ENCODE data around the gene MX2. TPM values are rescaled to one million over a fixed set of nuclear protein-coding genes. Genes with fewer than 3 reads are reported as not detected.

MX2 gene
- total RNA-seq, 1 donor from 2014 or later, result 0.59 TPM

DNA sequence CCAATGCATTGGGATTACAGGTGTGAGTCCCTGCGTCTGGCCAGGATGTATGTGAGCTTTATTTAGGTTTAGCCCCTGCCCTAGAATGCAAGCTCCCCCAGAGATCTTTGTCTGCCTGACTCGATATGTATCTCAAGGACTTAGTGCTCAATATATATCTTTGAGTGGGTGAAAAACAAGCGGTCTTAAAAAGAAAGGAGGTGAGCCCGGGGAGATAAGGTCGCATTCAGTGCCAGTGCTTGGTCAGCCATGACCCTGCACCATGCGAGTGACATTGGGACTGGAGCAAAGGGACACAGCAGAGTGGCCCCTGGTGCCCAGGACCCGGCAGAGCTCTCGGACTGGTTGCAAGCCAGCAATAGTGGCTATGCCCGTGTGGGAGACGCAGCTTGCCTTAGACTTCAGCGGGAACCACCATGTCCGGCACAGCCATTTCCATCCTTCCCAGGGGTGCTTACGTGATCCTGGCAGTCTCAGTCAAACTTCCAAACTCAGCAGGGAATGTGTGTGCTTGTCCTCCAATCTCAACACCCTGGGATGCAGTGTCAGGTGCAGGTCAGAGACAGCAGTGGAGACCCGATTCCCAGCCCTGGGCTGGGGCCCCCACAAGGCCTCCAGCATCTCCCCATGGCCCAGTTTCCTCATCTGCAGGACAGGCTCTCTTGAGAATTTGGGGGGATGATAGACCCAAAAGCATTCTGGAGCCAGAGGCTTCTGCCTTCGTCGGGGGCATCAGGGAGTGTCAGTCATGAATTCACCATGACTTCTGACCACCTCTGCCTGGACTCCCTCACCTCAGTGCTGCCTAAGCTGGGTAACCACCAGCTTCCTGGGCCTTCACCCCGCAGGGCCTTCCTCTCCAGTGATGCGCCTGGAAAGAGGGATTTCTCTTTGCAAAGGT lies 1.8 kb downstream of the MX2 start:
- no peak for DNase-seq (ENCODE audit: low read depth, low spot score)

DNA sequence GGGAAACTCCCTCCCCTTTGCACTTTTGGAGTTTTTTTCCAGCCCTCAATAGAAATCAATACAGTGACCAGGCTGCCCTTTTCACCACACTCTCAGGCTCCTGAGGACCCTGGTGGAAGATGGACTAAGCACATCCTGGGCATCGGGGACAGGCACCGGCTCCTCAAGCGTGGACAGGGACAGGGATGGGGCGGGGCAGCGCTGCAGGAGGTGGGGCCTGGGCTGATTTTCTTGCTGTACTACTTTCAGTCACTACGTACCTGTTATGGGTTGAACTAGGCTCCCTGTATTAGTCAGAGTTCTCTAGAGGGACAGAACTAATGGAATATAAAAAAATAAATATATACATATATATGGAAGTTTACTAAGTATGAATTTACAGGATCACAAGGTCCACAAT lies 2.5 kb downstream of the MX2 start:
- DNase-seq (ENCODE audit: low read depth, low spot score), result no peak

DNA sequence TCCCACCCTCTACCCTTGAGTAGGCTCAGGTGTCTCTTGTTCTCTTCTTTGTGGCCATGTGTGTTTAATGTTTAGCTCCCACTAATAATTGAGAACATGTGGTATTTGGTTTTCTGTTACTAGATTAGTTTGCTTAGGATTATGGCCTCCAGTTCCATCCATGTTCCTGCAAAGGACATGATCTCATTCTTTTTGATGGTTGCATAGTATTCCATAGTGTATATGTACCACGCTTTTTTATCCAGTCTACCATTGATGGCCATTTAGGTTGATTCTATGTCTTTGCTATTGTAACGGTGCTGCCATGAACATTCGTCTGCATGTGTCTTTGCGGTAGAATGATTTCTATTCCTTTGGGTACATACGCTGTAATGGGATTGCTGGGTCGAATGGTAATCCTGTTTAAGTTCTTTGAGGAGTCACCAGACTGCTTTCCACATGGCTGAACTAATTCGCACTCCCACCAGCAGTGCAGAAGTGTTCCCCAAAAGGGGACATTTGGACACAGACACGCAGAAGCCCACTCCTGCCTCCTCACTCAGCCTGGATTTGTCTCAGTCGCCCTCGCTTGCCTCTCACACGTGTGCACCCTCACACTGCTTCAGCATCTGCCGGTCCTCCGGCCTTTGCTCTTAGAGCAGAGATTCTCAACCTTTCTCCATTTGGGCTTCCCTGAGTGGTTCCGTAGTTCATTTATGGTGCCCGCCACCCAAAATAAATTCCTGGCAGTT lies 3.7 kb downstream of the MX2 start:
- DNase-seq (ENCODE audit: low read depth, low spot score), result no peak

DNA sequence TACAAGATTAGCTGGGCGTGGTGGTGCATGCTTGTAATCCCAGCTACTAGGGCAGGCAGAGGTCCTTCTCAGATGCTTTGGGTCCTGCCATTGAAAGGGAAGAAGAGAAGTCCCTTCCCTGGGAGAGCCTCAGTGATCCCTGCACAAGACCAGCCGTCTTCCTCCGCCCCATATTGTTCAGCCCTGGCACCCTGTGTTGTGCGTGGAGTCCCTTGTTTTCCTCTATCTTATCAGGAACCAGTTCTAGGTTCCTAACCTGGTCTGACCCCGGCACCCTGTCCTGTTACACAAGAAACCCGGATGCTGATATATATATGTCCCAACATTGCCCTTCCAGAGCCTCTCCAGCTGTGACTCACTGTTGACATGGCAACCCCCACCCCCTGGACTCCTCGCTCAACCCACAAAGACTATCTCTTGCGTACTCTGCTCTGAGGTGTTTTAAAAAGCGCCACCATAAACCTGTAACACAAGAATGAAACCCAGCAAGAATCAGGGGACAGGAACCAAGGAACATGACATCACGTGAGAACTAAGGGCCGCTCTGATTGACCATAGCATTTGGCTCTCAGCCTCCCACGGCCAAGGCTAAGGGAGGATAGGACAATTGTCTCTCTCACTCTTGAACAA lies 4.8 kb downstream of the MX2 start:
- no peak for DNase-seq (ENCODE audit: low read depth, low spot score)

DNA sequence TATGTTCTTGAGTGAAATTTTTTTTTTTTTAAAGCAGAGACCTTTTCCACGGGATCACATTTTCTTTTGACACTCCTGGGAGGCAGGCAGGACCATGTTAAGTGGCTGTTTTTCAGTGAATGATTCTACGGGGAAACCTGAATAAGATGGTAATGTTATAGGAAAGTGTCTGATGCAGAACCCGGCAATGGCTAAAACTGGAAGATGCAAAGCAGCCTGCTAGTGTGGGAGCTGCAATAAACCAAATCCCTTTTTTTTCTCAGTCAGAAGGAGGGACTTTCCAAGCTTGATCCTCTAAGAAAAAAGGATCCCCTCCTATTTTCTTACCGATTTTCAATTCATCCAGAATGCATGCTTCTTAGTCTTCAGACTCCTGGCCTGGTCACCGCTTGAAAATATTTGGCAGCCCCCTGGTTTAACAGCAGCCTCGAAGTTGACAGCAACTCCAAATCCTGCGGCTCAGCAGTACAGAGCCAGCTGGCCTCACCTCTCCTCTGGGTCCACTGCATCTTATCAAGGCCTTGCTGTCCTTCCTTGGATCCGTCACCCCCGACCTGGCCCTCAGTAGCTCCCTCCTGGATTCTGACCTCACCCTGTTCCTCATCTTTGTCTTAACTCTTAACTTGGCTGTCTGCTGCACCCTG lies 5.6 kb downstream of the MX2 start:
- DNase-seq (ENCODE audit: low read depth, low spot score), result no peak

DNA sequence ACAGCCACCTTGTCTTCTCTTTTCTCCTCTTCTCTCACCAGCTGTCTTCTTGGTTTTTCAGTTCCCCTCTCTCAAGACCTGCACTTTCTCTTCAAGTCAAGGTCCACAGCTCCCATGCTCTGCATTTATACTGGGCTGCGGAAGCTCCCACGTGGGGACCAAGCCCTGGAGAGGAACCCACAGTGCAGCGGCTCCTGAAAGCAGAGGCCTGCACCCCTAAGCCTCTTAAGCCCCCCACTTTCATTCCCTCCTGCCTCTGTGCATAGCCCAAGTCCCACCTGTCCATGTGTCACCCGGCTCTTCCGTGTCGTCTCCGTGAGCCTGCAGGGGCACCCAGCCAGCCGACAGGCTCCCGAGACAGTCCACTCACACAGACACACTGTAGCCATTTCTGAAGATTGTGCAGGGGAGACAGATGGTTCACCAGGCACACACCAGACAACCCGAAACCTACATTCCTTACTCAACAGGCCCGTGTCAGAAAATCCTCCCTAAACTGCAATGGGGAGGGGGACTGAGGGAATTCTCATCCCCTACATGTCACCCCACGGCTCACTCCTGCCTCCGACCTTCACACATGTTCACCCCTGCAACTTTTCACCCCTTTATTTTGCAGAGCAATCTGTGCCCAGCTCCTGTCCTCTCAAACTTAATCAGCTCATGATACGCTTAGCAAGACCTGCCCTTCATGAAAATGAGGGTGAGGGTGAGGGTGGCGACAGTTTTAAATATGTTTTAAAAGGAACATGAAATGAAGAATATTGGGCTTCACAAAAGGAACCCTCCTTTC lies 6.3 kb downstream of the MX2 start:
- no peak for DNase-seq (ENCODE audit: low read depth, low spot score)

DNA sequence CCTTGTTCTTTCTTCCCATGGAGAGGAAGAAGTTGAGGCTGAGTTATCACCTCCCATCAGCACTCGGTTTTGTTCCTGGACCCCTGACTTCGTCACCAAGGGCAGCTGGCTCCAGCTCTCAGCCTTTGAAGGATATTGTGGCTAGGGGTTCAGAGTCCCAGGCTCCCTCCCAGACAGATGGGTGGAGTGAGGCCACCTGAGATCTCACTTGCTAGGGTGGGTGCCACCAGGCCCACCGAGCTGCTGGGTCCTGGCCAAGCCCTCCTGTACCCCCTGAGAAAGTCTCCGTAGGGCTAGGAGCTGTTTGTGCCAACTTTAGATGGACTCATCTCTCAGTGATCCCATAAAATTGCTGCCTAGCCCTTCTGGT lies 6.9 kb downstream of the MX2 start:
- DNase-seq (ENCODE audit: low read depth, low spot score), result no peak

DNA sequence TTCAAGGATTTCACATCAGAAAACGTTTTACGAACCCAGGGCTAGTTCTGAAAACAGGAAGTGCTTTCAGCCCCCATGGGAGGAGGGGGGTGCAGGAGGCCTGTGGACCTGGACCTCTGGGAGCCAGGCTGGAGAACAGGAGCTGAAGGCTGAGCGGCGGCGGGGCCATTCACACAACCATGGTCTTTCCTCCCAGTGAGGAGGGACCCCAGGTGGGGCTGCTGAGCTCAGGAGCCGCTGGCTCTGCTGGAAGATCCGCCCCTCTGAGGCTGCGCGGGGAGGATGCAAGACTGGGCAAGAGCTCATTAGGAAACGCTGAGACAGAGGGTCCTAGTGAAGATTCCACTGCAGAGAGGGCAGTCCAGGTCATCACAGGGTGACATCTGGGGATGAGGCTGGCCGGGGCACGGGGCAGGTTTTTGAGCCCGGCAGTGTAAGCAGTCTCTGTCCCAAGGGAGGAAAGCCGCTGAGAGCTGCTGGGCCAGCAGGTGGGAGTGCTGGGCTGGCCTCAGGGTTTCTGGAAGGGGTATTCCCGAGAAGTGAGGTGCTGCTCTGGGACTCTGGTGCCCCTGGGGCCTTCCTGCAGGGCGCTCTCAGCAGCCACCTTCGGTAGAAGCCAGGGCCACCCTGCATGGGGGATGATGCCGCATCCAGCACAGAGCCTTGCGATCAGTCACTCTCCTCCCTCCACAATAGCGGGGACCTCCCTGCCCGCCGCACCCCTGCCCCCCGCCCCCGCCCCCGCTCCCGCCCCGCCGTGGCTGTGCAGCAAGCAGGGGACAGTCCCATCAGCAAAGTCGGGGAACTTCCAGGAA lies 7.5 kb downstream of the MX2 start:
- no peak for DNase-seq (ENCODE audit: low read depth, low spot score)

DNA sequence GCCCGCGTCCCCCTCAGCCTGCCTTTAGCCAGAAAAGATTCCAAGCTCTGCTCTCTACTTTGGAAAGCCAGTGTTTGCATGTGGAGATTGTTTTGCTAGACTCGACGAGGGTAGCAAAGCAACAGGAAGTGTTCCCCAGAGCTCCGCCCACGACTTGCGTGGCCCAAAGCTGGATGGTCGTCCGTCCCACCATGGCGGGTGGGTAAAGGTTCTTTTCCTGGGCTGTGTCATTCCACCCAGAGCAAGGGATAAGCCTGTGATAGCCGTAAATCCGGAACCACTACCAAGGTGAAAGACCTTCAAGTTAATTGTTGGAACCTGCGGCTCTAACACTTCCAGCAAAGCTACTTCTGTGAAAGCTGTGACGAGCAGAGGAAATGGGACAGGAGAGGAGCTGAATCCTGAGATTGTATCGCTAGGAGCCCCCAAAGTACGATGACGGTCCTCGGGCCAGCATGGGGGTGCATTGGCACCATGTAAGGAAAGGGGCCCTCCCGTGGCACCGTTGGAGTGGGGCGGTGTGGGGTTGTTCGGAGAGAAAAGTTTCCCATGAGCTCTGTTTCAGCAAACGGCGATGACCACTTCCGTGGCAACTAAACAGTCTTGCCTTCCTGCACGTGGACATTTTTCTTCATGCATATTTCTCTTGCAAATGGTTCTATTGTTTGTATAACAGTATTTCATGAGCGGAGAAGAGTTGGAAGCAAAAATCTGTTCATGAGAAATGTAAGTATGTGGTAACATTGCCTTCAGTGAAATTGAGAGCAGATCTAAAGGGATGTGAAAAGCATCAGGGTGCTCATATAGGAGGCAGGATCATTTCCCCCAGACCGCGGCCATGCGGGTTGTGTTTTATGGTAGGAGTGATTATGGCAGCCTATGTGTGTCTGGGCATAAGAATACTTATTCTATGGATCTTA lies 8.4 kb downstream of the MX2 start:
- no peak for DNase-seq (ENCODE audit: low read depth, low spot score)

DNA sequence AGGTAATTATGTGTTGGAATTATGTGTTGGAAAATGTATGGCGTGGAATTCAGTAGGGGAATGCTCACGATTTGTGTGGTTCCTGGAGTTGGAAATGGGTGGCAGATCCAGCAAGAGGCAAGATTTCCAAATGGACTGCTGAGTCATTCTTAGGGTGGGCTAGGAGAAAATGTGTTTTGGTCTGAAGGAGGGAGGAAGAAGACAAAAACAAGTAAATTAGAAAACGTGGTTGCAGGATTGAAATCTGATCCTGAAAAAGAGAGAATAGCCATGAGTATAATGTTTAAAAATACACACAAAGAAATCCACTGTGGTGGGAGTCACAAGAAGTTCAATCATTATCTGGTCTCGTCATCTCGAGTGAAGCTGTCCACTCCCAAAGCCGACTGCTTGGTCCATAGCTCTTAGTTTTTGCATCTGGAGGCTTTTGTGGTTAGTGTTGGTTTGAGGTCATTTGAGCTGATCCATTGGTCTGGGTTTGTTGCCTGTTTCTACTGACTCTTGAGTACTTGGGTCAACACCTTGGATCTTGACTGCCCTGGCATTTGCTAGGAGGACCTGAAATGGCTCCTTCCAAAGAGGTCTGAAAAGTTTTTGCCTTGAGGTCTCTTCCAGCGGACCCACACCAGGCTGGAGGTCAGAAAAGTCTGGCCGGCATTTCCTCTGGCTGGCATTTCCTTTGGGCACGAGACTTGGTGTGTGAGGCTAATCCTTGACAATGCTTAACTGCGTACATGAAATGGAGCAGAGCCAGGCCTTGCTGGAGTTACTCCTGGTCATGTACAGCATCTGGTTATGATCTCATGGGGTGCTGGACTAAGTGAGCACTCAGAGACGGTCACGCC lies 9.2 kb downstream of the MX2 start:
- DNase-seq (ENCODE audit: low read depth, low spot score), result no peak

DNA sequence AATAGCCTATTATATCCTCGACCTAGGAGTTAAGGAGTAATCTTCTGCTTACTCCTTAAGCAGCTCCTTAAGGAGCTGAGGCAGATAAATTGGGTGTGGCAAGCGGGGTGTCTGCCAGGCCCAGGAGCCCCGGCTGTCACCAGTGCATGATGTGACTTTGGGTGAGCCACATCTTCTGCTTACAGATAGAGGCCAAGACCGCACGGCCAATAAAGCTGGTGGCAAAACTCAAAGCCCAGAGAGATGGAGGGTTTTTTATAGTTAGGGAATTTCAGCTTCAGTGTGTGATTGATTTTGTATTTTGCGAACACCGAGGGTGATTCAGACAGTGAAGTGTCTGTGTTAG lies 9.8 kb downstream of the MX2 start:
- DNase-seq (ENCODE audit: low read depth, low spot score), result no peak

DNA sequence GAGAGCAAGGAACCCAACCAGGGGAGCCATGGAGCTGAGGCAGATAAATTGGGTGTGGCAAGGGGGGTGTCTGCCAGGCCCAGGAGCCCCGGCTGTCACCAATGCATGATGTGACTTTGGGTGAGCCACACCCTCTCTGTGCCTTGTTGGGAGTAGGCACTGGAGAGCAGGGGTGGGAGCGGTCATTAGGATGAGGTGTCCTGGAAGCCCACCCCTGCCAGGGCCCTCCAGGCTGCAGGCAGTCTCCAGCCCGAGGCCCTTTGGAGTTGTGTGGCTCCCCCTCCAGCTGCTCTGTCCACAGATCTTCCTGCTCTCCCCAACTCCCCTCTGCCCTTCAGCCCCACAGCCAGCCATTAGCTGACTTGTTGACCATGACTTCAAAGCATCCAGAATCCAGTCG lies 11.4 kb downstream of the MX2 start:
- no peak for DNase-seq (ENCODE audit: low read depth, low spot score)

DNA sequence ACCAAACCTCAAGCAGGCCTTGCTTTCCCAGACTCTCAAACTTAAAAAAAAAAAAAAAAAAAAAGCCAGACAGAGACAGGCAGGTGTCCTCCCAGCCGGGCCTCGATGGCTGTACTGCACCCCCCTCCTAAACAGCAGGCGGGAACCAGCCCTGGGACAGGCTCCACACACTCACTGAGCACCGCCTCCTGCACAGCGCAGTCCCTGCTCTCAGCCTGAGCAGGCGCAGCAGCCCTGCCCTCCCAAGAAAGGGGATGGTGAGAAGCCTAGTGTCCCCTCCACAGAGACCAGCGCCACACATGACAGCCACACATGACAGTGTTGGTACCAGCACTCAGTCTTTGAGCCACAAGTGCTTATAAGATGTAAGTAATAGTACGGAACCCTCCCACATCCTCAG lies 11.9 kb downstream of the MX2 start:
- DNase-seq (ENCODE audit: low read depth, low spot score), result no peak

DNA sequence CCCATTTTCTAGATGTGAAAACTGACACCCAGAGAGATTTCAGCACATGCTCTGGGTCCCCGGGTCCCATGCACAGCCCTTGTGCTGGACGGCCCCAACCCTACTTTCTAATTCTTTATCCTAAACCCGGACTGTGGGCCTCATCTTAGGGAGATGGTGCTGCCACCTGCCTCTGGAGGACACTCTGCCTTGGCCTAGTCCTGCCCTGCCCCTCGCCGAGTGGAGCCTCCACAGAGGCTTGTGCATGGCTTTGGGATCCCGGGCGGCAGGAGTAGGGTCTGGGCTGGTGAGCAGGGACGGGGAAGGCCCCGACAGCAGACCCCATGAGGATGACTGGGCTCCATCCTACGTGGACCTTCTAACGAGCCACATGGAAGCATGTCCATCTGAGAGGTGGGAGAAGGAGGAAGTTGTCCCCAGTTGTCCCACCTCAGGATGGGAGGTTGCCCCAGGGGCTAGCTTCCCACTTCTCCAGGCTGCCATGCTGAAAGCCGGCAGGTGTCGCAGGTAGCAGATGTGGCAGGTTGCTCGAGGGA lies 12.4 kb downstream of the MX2 start:
- no peak for DNase-seq (ENCODE audit: low read depth, low spot score)

DNA sequence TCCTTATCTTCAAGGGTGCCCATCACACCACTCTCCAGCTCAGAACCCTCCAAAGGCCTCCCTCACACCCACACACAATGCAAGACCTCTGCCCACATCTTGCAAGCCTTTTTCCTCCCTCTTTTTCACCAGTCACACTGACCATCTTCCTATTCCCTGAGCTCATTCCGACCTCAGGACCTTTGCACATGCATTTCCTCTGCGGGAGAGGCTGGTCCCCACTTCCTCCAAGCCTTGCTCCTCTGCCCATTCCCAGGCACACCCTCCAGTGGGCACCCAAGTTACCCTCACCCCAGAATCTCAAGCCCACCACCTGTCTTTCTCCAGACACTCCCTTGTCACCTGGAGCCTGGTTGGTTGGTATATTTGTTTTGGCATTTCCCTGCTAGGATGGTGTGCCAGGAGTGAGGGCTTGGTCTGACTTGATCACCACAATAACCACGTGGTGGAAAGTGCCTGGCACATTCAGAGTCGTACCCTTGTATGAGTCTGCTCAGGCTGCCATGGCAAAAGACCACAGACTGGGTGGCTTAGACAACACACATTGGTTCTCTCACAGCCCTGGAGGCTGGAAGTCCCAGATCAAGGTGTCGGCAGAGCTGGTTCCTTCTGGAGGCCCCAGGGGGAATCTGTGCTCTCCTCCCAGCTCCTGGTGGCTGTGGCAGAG lies 13.2 kb downstream of the MX2 start:
- no peak for DNase-seq (ENCODE audit: low read depth, low spot score)

DNA sequence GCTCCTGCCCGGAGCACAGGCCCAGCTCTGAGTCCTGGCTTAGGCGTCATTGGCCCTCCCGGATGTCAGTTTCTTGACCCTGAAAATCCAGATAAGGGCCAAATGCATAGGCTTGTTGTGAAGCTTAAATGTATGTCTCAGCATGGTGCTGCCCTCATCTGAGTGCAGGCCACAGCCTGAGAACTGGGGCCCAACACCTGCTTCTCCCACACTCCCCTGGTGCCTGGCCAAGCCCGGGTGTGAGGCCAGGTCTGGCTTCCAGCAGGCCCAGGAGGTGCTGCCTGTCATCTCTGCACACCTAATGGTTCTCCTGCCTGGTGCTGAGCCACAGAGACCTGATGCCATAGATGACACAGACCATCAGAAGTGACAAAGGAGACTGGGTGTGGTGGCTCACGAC lies 14.0 kb downstream of the MX2 start:
- DNase-seq (ENCODE audit: low read depth, low spot score), result no peak

DNA sequence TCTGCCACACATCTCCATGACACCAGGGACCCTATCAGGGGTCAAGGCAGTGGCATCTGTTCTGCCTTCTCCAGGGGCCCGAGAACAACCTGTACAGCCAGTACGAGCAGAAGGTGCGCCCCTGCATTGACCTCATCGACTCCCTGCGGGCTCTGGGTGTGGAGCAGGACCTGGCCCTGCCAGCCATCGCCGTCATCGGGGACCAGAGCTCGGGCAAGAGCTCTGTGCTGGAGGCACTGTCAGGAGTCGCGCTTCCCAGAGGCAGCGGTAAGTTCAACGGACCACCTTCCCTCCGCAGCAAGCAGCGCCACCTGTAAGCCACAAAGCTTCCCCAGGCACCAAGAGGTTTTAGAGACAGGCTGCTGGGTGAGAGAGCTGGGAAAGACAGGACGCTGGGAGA lies 15.9 kb downstream of the MX2 start:
- no peak for DNase-seq (ENCODE audit: low read depth, low spot score)

DNA sequence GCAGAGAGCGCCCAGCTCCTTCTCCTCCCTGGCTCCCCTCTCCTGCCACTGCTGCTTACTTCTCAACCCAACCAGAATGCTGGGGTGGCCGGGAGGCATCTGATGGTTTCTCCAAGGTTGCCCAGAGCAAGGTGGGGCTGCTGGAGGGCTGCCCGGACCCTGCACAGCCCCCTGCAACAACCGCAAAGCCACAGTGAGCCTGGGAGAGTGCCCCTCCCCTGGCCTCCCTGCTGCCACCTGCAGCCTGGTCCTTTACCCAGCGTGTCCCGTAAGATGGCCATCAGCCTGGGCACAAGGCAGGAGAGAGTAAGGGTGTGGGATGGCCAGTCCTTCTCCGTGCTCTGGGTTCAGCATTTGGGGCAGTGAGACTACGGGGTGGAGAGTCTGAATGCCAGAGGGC lies 17.0 kb downstream of the MX2 start:
- no peak for DNase-seq (ENCODE audit: low read depth, low spot score)
